Parathyroid adenoma (tissue), 2 donors: Measurements from ENCODE around the gene IFNA10.
"Not testable (repeated sequence)": the region's sequence is repeated elsewhere in the genome, so short reads cannot be mapped to it uniquely, and the experiment has no call there.

Experiments used
- H2AFZ ChIP-seq: fragments of 300-600 bp; sonication (generic); one replicate; pipeline ENCODE4 v1.7.0; 2017; ENCODE audit warnings: antibody characterized with exemption, mild to moderate bottlenecking
- H3K27ac ChIP-seq: fragments of 300-600 bp; sonication (generic); one replicate; pipeline ENCODE4 v1.7.0; 2017
- H3K27me3 ChIP-seq: fragments of 300-600 bp; sonication (generic); one replicate; pipeline ENCODE4 v1.7.0; 2017; ENCODE audit warnings: low read length; ENCODE audit not compliant: control insufficient read depth, insufficient read depth
- H3K36me3 ChIP-seq: fragments of 300-600 bp; sonication (generic); one replicate; pipeline ENCODE4 v1.7.0; 2017; ENCODE audit warnings: low read length; ENCODE audit not compliant: control insufficient read depth, insufficient read depth
- H3K4me1 ChIP-seq: fragments of 300-600 bp; sonication (generic); one replicate; pipeline ENCODE4 v1.7.0; 2017; ENCODE audit warnings: control low read depth
- H3K4me2 ChIP-seq: fragments of 300-600 bp; sonication (generic); one replicate; pipeline ENCODE4 v1.7.0; 2017; ENCODE audit warnings: low read length
- H3K4me3 ChIP-seq: fragments of 300-600 bp; sonication (generic); one replicate; pipeline ENCODE4 v1.7.0; 2017; ENCODE audit warnings: low read depth, low read length
- H3K79me2 ChIP-seq: fragments of 300-600 bp; sonication (generic); one replicate; pipeline ENCODE4 v1.7.0; 2017; ENCODE audit warnings: control low read depth
- H3K9ac ChIP-seq: fragments of 300-600 bp; sonication (generic); one replicate; pipeline ENCODE4 v1.7.0; 2017; ENCODE audit warnings: mild to moderate bottlenecking
- H3K9me3 ChIP-seq: fragments of 300-600 bp; sonication (generic); one replicate; pipeline ENCODE4 v1.7.0; 2017; ENCODE audit warnings: low read length; ENCODE audit not compliant: control insufficient read depth
- CTCF ChIP-seq: fragments of 300-600 bp; sonication (generic); IDR thresholded peaks from one replicate; pipeline ENCODE4 v1.7.0; 2017; ENCODE audit warnings: antibody characterized with exemption, mild to moderate bottlenecking
- donor health status: primary hyperparathyroidism.

The IFNA10 gene

GRCh38 chr9:21244836-21245235 is 37.9 kb upstream of the IFNA10 start:
- no peak for TF ChIP-seq CTCF
- H3K4me3 ChIP-seq = no peak overlapping the region
- H3K27ac ChIP-seq = no peak overlapping the region
- no peaks in the 10 kb centered on the region for H3K9me3 ChIP-seq
- no peak overlapping the region for H3K4me2 ChIP-seq
- no peaks in the 10 kb centered on the region for H3K36me3 ChIP-seq
- H3K27me3 ChIP-seq = no peaks in the 10 kb centered on the region
- H2AFZ ChIP-seq = no peak overlapping the region
- no peaks in the 10 kb centered on the region for H3K79me2 ChIP-seq
- no peaks in the 10 kb centered on the region for H3K4me1 ChIP-seq
- H3K9ac ChIP-seq = no peak overlapping the region

- H3K36me3 ChIP-seq = no peaks in the 10 kb centered on the region
- no peak within 1 kb of the TSS for H3K4me3 ChIP-seq
- no peak within 1 kb of the TSS for H2AFZ ChIP-seq
- no peaks in the 10 kb centered on the region for H3K4me1 ChIP-seq
- H3K27me3 ChIP-seq = no peaks in the 10 kb centered on the region
- no peak within 1 kb of the TSS for H3K4me2 ChIP-seq
- no peak for TF ChIP-seq CTCF
- H3K79me2 ChIP-seq = no peaks in the 10 kb centered on the region
- H3K9ac ChIP-seq = no peak within 1 kb of the TSS
- H3K9me3 ChIP-seq = no peaks in the 10 kb centered on the region
- H3K27ac ChIP-seq = no peak within 1 kb of the TSS
These were observed 33.0 kb upstream of the IFNA10 start, which contains the start of gene IFNA14 for GRCh38 chr9:21239911-21240310. Gene IFNA14 (minus strand): TSS chr9:21240005. CDS start chr9:21239935, 70 bp downstream.

GRCh38 chr9:21236360-21236714 is 29.4 kb upstream of the IFNA10 start:
- H3K79me2 ChIP-seq = not testable (repeated sequence)

GRCh38 chr9:21235468-21236359 is 28.8 kb upstream of the IFNA10 start:
- H3K27me3 ChIP-seq, H3K4me1 ChIP-seq, H3K4me3 ChIP-seq, H3K9me3 ChIP-seq, H3K79me2 ChIP-seq, H3K4me2 ChIP-seq, H3K9ac ChIP-seq, H3K36me3 ChIP-seq, H3K27ac ChIP-seq, H2AFZ ChIP-seq: not testable (repeated sequence)

More at GRCh38 chr9:21236360-21236714, 29.4 kb upstream of the IFNA10 start:
- not testable (repeated sequence) for H3K9me3 ChIP-seq, H3K36me3 ChIP-seq, H3K9ac ChIP-seq, H3K27ac ChIP-seq, H3K4me3 ChIP-seq, H3K27me3 ChIP-seq, H3K4me1 ChIP-seq, H3K4me2 ChIP-seq, H2AFZ ChIP-seq

- H3K36me3 ChIP-seq = no peaks in the 10 kb centered on the region
- H3K9ac ChIP-seq = no peak overlapping the region
These were observed 27.3 kb upstream of the IFNA10 start for GRCh38 chr9:21234153-21234687.

More at GRCh38 chr9:21234153-21234687, 27.3 kb upstream of the IFNA10 start:
- no peak overlapping the region for H2AFZ ChIP-seq
- H3K9me3 ChIP-seq = no peaks in the 10 kb centered on the region
- no peak overlapping the region for H3K27ac ChIP-seq
- no peaks in the 10 kb centered on the region for H3K27me3 ChIP-seq
- no peaks in the 10 kb centered on the region for H3K4me1 ChIP-seq
- no peak for TF ChIP-seq CTCF
- no peaks in the 10 kb centered on the region for H3K79me2 ChIP-seq
- no peak overlapping the region for H3K4me3 ChIP-seq
- H3K4me2 ChIP-seq = no peak overlapping the region
